ENCODE measurements around the gene KLHL11.

The KLHL11 gene

GRCh38 chr17:41864836-41865595 lies at the start of gene KLHL11:
Gene KLHL11, minus strand, starts transcription at chr17:41865423. Its CDS starts 53 bp downstream, at chr17:41865370.
- H3K9ac ChIP-seq (ENCODE audit: low read length) = peak within 1 kb of the TSS; percentile 84
- no peaks in the 10 kb centered on the region for H3K27me3 ChIP-seq (ENCODE audit: low read length)
- H3K9me3 ChIP-seq (ENCODE audit: insufficient read depth, low read length) = no peaks in the 10 kb centered on the region
- no peak for TF ChIP-seq CTCF (IDR thresholded peaks at IDR 0.05; ENCODE audit: insufficient read depth, low read length, poor library complexity, severe bottlenecking)
- no peak for TF ChIP-seq EZH2phosphoT487 (conservative IDR thresholded peaks at IDR 0.05; ENCODE audit: low read length)
- no peaks in the 10 kb centered on the region; the same call in 1 of the 2 replicates for H4K20me1 ChIP-seq (ENCODE audit: low read depth, low read length)
- H3K79me2 ChIP-seq (ENCODE audit: insufficient read depth, low read length) = peaks cover 48% of the 10 kb centered on the region
- H2AFZ ChIP-seq (ENCODE audit: low read depth, low read length, severe bottlenecking) = peak within 1 kb of the TSS; percentile 66
- peaks cover 24% of the 10 kb centered on the region for H3F3A ChIP-seq (ENCODE audit: insufficient read depth)
- H3K27ac ChIP-seq (ENCODE audit: low read depth, low read length) = peak within 1 kb of the TSS; percentile 57
- H3K36me3 ChIP-seq (ENCODE audit: low read length) = peaks cover 11% of the 10 kb centered on the region; the same call in 1 of the 2 replicates
- H3K9me2 ChIP-seq (replicated peaks; ENCODE audit: insufficient read depth, low read length) = no peaks in the 10 kb centered on the region
- H3K4me2 ChIP-seq (ENCODE audit: low read depth, low read length, poor library complexity, severe bottlenecking) = peak within 1 kb of the TSS; percentile 82
- peak within 1 kb of the TSS; percentile 78 for H3K4me3 ChIP-seq (ENCODE audit: insufficient read depth, low read length, poor library complexity, severe bottlenecking)

- Histone ChIP-seq H3K4me2 (ENCODE audit: low read depth, low read length, poor library complexity, severe bottlenecking) (no peak overlapping the region), H2AFZ (ENCODE audit: low read depth, low read length, severe bottlenecking) (no peak overlapping the region), H3F3A (ENCODE audit: insufficient read depth) (no peaks in the 10 kb centered on the region), H3K27me3 (ENCODE audit: low read length) (no peaks in the 10 kb centered on the region), H3K36me3 (ENCODE audit: low read length) (peaks cover 5% of the 10 kb centered on the region; the same call in 1 of the 2 replicates), H4K20me1 (ENCODE audit: low read depth, low read length) (peaks cover 25% of the 10 kb centered on the region), H3K79me2 (ENCODE audit: insufficient read depth, low read length) (peaks cover 70% of the 10 kb centered on the region), H3K27ac (ENCODE audit: low read depth, low read length) (no peak overlapping the region), H3K9me2 (replicated peaks; ENCODE audit: insufficient read depth, low read length) (no peaks in the 10 kb centered on the region), H3K4me3 (ENCODE audit: insufficient read depth, low read length, poor library complexity, severe bottlenecking) (no peak overlapping the region), H3K9ac (ENCODE audit: low read length) (no peak overlapping the region), H3K9me3 (ENCODE audit: insufficient read depth, low read length) (no peaks in the 10 kb centered on the region)
- TF ChIP-seq EZH2phosphoT487 (conservative IDR thresholded peaks at IDR 0.05; ENCODE audit: low read length) = no peak
- no peak for TF ChIP-seq CTCF (IDR thresholded peaks at IDR 0.05; ENCODE audit: insufficient read depth, low read length, poor library complexity, severe bottlenecking)
These were observed 49.8 kb upstream of the KLHL11 start for GRCh38 chr17:41915020-41915419.

- Histone ChIP-seq H3F3A (ENCODE audit: insufficient read depth) (no peaks in the 10 kb centered on the region), H2AFZ (ENCODE audit: low read depth, low read length, severe bottlenecking) (no peak overlapping the region), H3K9me2 (replicated peaks; ENCODE audit: insufficient read depth, low read length) (no peaks in the 10 kb centered on the region), H3K27me3 (ENCODE audit: low read length) (no peaks in the 10 kb centered on the region), H3K27ac (ENCODE audit: low read depth, low read length) (no peak overlapping the region), H3K4me2 (ENCODE audit: low read depth, low read length, poor library complexity, severe bottlenecking) (no peak overlapping the region), H3K36me3 (ENCODE audit: low read length) (peaks cover 5% of the 10 kb centered on the region; the same call in 1 of the 2 replicates), H3K4me3 (ENCODE audit: insufficient read depth, low read length, poor library complexity, severe bottlenecking) (no peak overlapping the region), H3K9ac (ENCODE audit: low read length) (no peak overlapping the region), H3K9me3 (ENCODE audit: insufficient read depth, low read length) (no peaks in the 10 kb centered on the region), H4K20me1 (ENCODE audit: low read depth, low read length) (peaks cover 25% of the 10 kb centered on the region), H3K79me2 (ENCODE audit: insufficient read depth, low read length) (peaks cover 70% of the 10 kb centered on the region)
- no peak for TF ChIP-seq EZH2phosphoT487 (conservative IDR thresholded peaks at IDR 0.05; ENCODE audit: low read length)
These were observed 49.1 kb upstream of the KLHL11 start for GRCh38 chr17:41914358-41914766.

- peaks cover 70% of the 10 kb centered on the region for H3K79me2 ChIP-seq (ENCODE audit: insufficient read depth, low read length)
- H3K4me3 ChIP-seq (ENCODE audit: insufficient read depth, low read length, poor library complexity, severe bottlenecking) = no peak overlapping the region
- H3K27ac ChIP-seq (ENCODE audit: low read depth, low read length) = no peak overlapping the region
- no peak for TF ChIP-seq EZH2phosphoT487 (conservative IDR thresholded peaks at IDR 0.05; ENCODE audit: low read length)
- no peak for TF ChIP-seq CTCF (IDR thresholded peaks at IDR 0.05; ENCODE audit: insufficient read depth, low read length, poor library complexity, severe bottlenecking)
- no peak overlapping the region for H3K9ac ChIP-seq (ENCODE audit: low read length)
- no peaks in the 10 kb centered on the region for H3K27me3 ChIP-seq (ENCODE audit: low read length)
- H2AFZ ChIP-seq (ENCODE audit: low read depth, low read length, severe bottlenecking) = no peak overlapping the region
- H3K9me2 ChIP-seq (replicated peaks; ENCODE audit: insufficient read depth, low read length) = no peaks in the 10 kb centered on the region
- peaks cover 25% of the 10 kb centered on the region for H4K20me1 ChIP-seq (ENCODE audit: low read depth, low read length)
- H3K9me3 ChIP-seq (ENCODE audit: insufficient read depth, low read length) = no peaks in the 10 kb centered on the region
- H3K4me2 ChIP-seq (ENCODE audit: low read depth, low read length, poor library complexity, severe bottlenecking) = no peak overlapping the region
- H3F3A ChIP-seq (ENCODE audit: insufficient read depth) = no peaks in the 10 kb centered on the region
- H3K36me3 ChIP-seq (ENCODE audit: low read length) = peaks cover 5% of the 10 kb centered on the region; the same call in 1 of the 2 replicates
These were observed 48.6 kb upstream of the KLHL11 start for GRCh38 chr17:41913798-41914197.

Measured in SU-DHL-6 (cell line).